Measurements from ENCODE around the gene UGT2B17.
"Not testable (repeated sequence)": the region's sequence is repeated elsewhere in the genome, so short reads cannot be mapped to it uniquely, and the experiment has no call there.

UGT2B17 gene

DNA sequence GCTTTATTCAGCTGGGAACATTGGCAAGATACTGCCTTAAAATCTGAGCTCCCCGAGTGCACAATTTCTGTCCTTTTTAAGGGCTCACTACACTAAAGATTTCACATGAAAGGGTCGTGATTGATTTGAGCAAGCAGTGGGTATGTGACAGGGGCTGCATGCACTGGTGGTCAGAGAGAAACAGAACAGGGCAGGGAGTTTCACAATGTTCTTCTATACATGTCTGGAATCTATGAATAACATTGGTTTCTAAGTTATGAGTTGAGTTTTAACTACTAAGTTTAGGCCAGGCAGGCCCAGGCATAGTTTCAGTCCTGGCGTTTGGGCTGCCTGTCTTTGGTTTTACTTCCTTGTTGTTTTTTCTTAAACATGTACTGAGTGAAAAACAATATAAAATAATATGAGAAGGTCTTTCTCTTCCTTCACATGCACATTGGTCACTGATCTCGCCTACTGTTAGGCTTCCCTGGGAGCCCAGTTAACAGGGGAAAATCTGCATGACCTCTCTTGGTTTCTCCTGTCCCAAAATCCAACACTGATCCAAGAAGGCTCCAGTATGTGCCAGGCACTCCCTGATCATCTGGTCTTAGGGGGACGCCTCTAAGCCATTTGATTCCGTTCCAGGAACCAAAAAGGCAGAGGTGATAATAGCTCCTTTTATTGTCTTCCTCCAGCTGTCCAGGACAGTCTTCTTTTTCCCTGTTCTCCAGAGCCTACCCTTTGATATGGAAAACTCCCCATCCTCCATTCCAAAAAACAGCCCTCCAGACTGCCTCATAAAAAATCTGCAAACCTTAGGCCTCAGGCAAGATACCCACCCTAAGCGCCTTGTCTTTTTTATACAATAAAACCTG lies at the start of gene UGT2B17:
Gene UGT2B17, minus strand, starts transcription at position 51 of the 854 bp plus-strand sequence. CDS start 7,838 bp downstream, outside the sequence.
- DNase-seq: no peak

GRCh38 chr4:68622731-68623130 lies 46.6 kb upstream of the UGT2B17 start:
- DNase-seq: not testable (repeated sequence)

- DNase-seq: no peak
These were observed 41.0 kb upstream of the UGT2B17 start for GRCh38 chr4:68617003-68617698.

DNA sequence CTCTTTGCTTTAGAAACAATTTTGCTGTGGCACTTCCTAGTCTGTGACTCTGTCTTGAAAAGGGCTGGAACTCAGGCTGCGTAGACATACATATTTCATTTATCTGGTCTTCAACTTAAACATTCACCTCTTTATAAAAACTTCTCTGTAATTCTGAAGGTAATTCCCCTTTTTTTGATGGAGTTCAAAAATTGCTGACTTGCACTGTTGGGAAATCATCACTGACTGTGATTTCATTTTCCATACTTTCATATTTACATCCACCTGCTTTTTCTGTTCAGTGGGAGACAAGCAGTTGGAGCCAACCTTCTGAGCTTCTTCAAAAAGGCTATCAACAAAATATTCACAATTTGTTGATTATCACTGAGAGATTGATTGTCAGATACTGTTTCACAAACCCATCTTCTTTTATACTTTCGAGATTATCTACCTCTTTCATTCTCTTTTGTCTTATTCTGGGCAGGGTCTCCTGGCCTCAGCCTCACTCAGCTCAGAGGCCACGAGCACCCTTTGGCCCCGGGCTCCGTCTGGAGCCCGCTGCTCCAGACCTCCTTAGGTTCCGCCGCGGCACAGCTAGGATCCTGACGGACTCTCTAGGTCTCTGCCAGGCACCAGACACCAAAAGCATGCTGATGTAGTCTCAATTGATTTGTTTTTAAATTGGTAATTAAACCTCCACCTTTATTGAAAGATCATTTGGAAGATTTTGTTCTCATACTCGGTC lies 39.7 kb upstream of the UGT2B17 start:
- DNase-seq: no peak

GRCh38 chr4:68613752-68614151 lies 37.6 kb upstream of the UGT2B17 start:
- no peak for DNase-seq

DNA sequence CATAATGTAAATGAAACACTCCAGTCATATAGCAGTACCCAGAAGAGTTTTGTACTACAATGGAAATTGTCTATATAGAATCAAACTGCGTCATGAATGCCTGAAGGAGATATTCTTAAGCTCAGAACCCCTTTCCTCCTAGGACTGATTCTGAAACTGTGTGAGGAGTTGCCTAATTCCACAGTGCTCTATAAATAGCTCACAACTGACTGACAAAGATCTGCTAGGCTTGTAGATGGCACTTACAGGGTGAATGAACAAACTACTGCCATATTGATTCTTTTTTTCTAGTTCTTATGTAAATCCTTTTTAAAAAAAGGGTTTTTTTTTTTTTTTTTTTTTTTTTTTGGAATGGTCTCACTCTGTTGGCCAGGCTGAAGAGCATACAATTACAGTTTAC lies 30.1 kb upstream of the UGT2B17 start:
- no peak for DNase-seq

DNA sequence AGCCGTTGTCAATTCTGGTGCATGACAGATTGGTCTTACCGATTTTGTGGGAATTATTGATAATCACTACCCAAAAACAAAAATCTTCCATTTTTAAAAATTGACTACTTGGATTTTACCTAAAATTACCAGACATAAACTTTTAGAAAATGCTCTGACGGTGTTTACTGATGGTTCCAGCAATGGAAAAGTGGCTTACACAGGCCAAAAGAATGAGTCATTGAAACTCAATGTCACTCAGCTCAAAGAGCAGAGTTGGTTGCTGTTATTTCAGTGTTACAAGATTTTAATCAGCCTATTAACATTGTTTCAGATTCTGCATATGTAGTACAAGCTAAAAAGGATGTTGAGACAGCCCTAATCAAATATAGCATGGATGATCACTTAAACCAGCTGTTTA lies 23.0 kb upstream of the UGT2B17 start:
- DNase-seq: no peak

GRCh38 chr4:68597482-68597881 lies 21.4 kb upstream of the UGT2B17 start:
- DNase-seq: no peak

DNA sequence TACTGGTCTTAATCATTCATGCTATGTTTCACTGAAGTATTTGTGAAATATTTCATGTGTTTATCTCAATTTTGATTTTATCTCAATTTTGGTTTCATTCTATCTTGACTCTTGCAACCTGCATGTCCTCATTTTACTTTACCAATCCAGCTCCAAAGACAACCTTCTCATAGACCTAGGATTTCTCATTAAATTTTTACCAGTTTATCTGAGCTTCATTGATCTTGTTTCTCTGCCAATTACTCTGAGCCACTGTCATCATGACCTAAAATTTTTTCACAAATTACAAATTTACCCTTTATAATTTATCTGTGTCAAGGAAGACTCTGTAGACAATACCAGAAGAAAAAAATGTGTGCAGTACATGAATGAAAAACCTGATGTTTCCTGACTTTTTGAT lies 18.6 kb upstream of the UGT2B17 start:
- DNase-seq: no peak

GRCh38 chr4:68593112-68593511 lies 17.0 kb upstream of the UGT2B17 start:
- DNase-seq: no peak

DNA sequence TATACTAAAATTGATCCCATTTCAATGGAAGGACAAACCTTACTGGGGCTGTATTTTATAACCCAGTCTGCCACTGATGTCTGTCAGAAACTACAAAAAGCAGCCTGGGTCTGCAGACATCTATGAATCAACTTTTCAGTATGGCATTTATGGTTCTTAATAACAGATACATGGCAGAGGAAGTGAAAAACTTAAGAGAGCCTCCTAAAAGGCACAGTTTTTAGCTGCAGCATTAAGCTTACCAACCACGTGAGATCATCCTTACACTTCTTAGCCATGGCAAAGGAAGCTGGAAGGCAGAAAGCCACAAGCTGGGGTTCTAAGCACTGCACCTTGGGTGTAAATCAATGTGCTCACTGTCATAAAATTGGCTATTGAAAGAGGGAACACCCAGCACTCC lies 16.6 kb upstream of the UGT2B17 start:
- no peak for DNase-seq

- no peak for DNase-seq
These were observed 15.1 kb upstream of the UGT2B17 start for GRCh38 chr4:68591204-68591603.

- no peak for DNase-seq
These were observed 13.7 kb upstream of the UGT2B17 start for GRCh38 chr4:68589790-68590189.

DNA sequence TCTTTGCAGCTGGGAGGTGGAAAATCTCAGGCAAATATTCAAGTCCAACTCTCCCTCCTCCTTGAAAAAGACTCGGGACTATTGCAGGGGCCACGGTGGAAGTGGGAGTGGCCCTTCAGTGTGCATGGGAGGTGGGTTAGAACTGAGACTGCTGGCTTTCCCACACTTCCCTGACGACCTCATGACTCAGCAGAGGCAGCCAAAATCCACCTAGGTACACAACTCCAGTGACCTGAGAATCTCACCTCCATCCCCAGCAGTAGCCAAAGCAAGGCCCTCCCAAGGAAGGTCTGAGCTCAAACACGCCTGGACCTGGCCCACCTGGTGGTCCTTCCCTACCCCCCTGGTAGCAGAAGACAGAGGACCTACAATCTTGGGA lies 6.2 kb upstream of the UGT2B17 start:
- no peak for DNase-seq

GRCh38 chr4:68581383-68582338 lies 5.5 kb upstream of the UGT2B17 start:
- DNase-seq: no peak

DNA sequence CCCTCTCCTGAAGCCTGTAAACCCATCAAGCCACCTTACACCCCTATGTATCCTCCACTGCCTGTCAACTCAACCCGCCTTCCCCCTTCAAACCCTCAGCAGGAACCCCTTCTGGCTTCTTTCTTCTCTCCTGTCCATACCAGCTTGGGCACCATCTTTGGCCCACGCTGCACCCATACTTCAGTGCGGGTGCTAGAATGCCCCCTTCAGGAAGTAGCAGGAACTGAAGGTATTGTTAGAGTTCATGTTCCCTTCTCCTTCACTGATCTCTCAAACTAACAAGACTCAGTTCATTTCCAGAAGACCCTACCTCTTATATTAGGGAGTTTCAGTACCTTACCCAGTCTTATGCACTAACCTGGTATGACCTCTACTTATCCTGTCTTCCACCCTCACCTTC lies 1.5 kb upstream of the UGT2B17 start:
- no peak for DNase-seq

DNA sequence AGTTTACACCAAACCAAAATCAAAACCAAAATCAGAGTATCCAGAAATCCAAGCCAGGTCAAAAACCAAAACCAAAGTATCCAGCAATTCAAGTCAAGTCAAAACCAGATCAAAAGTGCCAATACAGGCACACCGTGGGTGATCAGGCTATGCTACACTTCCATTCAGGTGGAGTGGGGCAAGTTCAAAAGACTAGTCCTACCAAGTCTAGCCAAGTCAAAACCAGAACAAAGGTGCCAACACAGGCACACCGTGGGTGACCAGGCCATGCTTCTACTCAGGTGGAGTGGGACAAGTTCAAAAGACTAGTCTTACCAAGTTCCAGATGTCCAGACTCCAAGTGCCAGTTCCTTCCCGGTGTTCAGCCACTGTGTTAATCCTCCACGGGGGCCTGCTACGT lies 486 bp downstream of the UGT2B17 start:
- DNase-seq: not testable (repeated sequence)

GRCh38 chr4:68575081-68575480 lies 1.0 kb downstream of the UGT2B17 start:
- no peak for DNase-seq

GRCh38 chr4:68572653-68573170 lies 3.4 kb downstream of the UGT2B17 start:
- DNase-seq: no peak

- DNase-seq: no peak
These were observed 6.0 kb downstream of the UGT2B17 start for GRCh38 chr4:68570122-68570507.

DNA sequence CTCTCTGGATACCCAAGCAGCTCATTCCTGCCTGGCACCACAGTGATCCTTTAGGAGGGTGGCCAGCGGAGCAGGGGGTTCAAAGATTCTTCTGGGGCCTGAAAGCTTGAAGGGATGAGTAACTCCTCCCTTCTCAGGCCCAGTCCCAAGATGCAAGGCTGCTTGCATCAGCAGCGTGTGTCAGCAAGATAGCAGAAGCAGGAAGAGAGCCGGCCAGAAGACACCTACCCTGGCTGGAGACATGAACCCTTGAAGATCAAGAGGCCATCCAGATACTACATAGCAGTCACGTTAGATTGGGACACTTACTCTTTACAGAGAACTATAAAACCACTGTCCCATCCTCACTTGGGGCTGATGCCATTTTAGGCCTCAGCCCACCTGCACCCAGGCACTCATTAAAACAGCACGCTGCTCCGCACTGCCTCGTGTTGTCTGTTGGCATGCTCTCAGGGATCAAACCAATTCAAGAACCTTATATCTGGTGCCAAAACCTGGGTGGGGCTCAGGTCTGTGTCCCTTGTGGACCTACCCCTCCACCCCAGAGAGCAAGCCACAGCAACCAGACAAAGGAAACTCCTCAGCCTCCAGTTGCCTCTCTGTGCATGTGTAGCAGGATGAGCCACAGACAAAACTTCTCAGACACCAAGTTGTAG lies 6.5 kb downstream of the UGT2B17 start:
- DNase-seq: no peak

DNA sequence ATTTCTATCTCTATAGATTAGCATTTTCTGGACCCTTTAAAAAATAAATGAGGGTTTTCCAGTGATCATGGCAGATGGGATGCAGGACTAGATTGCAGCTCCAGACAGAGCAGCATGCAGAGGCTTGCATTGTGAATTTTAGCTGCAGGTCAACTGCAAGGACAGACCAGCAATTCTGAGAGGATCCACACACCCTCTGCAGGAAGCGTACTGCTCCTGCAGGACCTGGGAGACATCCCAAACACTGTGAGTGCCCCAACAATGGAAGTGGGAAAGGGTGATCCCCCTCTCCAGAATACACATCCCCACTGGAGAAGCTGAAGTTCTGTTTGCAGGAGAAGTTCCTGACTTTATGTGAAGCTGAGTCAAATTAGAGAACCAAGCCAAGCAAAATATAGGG lies 7.1 kb downstream of the UGT2B17 start:
- not testable (repeated sequence) for DNase-seq

Measured in GOT3 (cell line).